ENCODE measurements around the gene TRPV2. TPM values are rescaled to one million over a fixed set of nuclear protein-coding genes. Genes with fewer than 3 reads are reported as not detected.

TRPV2 gene
- total RNA-seq, 1 experiment from 2014 or later = 0.87 TPM

GRCh38 chr17:16482253-16482652 lies 66.9 kb downstream of the TRPV2 start:
- Mint-ChIP-seq H3K4me1 (ENCODE audit: low read depth, unreplicated experiment) (peaks cover 11% of the 10 kb centered on the region), H3K27ac (ENCODE audit: unreplicated experiment) (no peak overlapping the region), H3K9me3 (ENCODE audit: low read depth, unreplicated experiment) (no peaks in the 10 kb centered on the region), H3K27me3 (ENCODE audit: unreplicated experiment) (no peaks in the 10 kb centered on the region), H3K4me3 (ENCODE audit: low read depth, unreplicated experiment) (no peak overlapping the region), H3K36me3 (ENCODE audit: insufficient read depth, unreplicated experiment) (peaks cover 4% of the 10 kb centered on the region)
- no TSS peak for BruUV-seq (replicated peaks)
- CTCF ChIA-PET = no interaction called here
- intact Hi-C loops (cut with micrococcal nuclease; ENCODE audit: unreplicated experiment) = no loop called here
- DNase-seq = no peak
- TF ChIP-seq, protein P1, sequence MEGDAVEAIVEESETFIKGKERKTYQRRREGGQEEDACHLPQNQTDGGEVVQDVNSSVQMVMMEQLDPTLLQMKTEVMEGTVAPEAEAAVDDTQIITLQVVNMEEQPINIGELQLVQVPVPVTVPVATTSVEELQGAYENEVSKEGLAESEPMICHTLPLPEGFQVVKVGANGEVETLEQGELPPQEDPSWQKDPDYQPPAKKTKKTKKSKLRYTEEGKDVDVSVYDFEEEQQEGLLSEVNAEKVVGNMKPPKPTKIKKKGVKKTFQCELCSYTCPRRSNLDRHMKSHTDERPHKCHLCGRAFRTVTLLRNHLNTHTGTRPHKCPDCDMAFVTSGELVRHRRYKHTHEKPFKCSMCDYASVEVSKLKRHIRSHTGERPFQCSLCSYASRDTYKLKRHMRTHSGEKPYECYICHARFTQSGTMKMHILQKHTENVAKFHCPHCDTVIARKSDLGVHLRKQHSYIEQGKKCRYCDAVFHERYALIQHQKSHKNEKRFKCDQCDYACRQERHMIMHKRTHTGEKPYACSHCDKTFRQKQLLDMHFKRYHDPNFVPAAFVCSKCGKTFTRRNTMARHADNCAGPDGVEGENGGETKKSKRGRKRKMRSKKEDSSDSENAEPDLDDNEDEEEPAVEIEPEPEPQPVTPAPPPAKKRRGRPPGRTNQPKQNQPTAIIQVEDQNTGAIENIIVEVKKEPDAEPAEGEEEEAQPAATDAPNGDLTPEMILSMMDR (IDR thresholded peaks at IDR 0.05; ENCODE audit: unreplicated experiment) = no peak

DNA sequence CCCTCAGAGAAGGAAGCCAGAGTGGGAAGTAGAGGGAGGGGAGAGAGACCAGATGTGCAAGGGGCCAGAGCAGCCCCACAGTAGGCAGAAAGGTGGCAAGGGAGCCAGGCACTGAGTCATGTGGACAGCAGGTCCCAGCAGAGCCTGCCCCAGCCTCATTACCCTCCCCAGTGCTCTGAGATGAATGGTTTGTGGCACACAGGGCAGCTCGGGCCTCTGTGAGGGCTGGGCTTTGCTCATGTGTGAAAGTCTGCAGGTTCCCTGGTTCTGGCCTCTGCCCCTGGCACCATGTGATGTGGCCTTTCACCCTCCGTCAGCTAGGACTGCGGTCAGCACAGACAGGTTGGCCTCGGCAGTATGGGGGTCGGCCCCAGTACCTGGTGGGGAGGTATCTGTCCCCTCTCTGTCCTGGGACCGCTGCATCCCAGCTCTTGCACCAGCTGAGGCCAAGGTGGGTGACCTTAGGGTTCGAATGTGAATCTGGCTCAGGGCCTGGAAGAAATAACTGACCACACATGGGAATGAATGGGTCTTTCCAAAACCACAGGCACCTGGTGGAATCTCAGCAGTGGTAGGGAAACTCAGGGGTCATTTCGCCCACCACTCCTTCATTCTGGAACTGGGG lies 67.8 kb downstream of the TRPV2 start:
- TF ChIP-seq, protein P1 (IDR thresholded peaks at IDR 0.05; ENCODE audit: unreplicated experiment) = no peak
- no peak overlapping the region for H3K4me3 Mint-ChIP-seq (ENCODE audit: low read depth, unreplicated experiment)
- BruUV-seq (replicated peaks) = no TSS peak
- intact Hi-C loops (cut with micrococcal nuclease; ENCODE audit: unreplicated experiment) = no loop called here
- no peaks in the 10 kb centered on the region for H3K9me3 Mint-ChIP-seq (ENCODE audit: low read depth, unreplicated experiment)
- H3K27me3 Mint-ChIP-seq (ENCODE audit: unreplicated experiment) = no peaks in the 10 kb centered on the region
- CTCF ChIA-PET = no interaction called here
- no peak for DNase-seq
- peaks cover 12% of the 10 kb centered on the region for H3K4me1 Mint-ChIP-seq (ENCODE audit: low read depth, unreplicated experiment)
- peaks cover 4% of the 10 kb centered on the region for H3K36me3 Mint-ChIP-seq (ENCODE audit: insufficient read depth, unreplicated experiment)
- no peak overlapping the region for H3K27ac Mint-ChIP-seq (ENCODE audit: unreplicated experiment)

GRCh38 chr17:16484445-16485175 lies 69.2 kb downstream of the TRPV2 start:
- TF ChIP-seq, protein P1 (IDR thresholded peaks at IDR 0.05; ENCODE audit: unreplicated experiment) = no peak
- no peak for DNase-seq
- intact Hi-C loops (cut with micrococcal nuclease; ENCODE audit: unreplicated experiment) = no loop called here
- H3K36me3 Mint-ChIP-seq (ENCODE audit: insufficient read depth, unreplicated experiment) = peaks cover 4% of the 10 kb centered on the region
- peaks cover 20% of the 10 kb centered on the region for H3K4me1 Mint-ChIP-seq (ENCODE audit: low read depth, unreplicated experiment)
- no peaks in the 10 kb centered on the region for H3K9me3 Mint-ChIP-seq (ENCODE audit: low read depth, unreplicated experiment)
- no peak overlapping the region for H3K4me3 Mint-ChIP-seq (ENCODE audit: low read depth, unreplicated experiment)
- CTCF ChIA-PET = no interaction called here
- no peaks in the 10 kb centered on the region for H3K27me3 Mint-ChIP-seq (ENCODE audit: unreplicated experiment)
- no peak overlapping the region for H3K27ac Mint-ChIP-seq (ENCODE audit: unreplicated experiment)
- no TSS peak for BruUV-seq (replicated peaks)

Other genes with a start within 250 kb of the TRPV2 start
- gene NCOR1, start 200.0 kb upstream of the TRPV2 start, total RNA-seq (2022) = 84.0 and 91.4 TPM in 2 replicates
- 16.0 and 17.9 TPM in 2 replicates for gene PIGL, start 198.4 kb upstream of the TRPV2 start, total RNA-seq (2022)
- gene CENPV, start 62.1 kb upstream of the TRPV2 start, total RNA-seq (2022) = 49.9 and 58.0 TPM in 2 replicates
- 973 and 1,004 TPM in 2 replicates for gene UBB, start 34.5 kb upstream of the TRPV2 start, total RNA-seq (2022)
- 3.0 and 3.3 TPM in 2 replicates for gene LRRC75A, start 76.6 kb downstream of the TRPV2 start, total RNA-seq (2022)
- not detected in 2 replicates for gene ZNF287, start 153.6 kb downstream of the TRPV2 start, total RNA-seq (2022)
- 2.3 and 3.3 TPM in 2 replicates for gene ZNF624, start 238.3 kb downstream of the TRPV2 start, total RNA-seq (2022)

All from Calu3 (cell line).